SKM-1 treated with dmso at 0.1 percent for 144 hours (cell line): Measurements from ENCODE around the gene RAPGEF1.
A peak's percentile ranks its signal among the peaks of the same experiment; 100 is the strongest.

Experiments used
- DNase-seq: peaks from one replicate; lab custom pipeline; 2025; ENCODE audit not compliant: unreplicated experiment; lab: John Stamatoyannopoulos, UW

Gene RAPGEF1

GRCh38 chr9:131611586-131612315 is 128.1 kb downstream of the RAPGEF1 start:
- no peak for DNase-seq

DNA sequence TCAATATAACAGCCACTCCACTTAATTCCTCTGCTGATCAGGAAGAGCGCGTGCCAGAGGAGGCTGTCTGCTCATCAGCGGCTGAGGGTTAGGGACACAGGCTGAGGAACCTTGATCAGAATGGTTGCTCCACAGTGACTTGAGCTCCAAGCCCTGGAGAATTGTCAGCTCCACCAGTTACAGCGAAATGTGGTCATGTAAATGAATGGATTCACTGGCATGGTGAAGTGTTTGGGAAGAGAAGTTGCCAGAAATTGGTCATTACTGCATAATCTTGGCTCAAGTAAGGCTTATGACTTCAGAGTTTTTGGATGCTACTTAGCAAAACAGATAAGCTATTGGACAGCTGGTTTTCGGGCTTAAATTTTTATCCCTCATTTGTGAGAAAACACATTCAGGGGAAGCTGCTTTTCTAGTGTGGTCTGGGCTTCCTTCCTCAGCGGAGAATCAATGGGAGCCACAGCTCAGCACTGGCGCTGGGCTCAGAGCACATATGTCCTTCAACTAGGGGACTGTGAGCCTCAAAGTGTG is 129.6 kb downstream of the RAPGEF1 start:
- DNase-seq = no peak

- no peak for DNase-seq
Observed at GRCh38 chr9:131609099-131609830, 130.6 kb downstream of the RAPGEF1 start.

DNA sequence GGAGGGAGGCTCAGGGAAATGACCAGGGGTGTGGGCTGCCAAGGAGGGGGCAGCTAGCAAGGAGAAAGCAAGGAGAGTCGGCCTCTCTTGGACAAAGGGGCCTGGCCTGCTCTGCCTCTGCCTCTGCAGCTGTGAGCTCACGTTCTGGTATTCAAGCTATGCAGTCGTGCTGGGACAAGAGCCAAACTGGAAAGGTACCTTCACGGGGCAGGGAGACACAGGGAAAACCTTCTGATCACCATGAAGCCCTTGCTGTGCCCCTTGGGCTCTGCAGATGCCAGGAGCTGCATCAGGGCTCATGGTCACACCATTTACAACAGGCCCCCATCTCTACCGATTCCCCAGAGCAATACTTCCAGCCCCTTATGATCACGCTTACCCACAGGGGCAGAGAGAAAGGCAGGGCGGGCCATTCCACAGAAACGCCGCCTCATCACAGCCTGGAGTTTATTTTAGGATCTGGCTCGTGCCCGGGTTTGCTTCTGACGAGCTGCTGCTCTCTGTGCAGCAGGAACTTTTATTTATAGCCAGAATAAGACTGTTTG is 131.3 kb downstream of the RAPGEF1 start:
- no peak for DNase-seq

DNA sequence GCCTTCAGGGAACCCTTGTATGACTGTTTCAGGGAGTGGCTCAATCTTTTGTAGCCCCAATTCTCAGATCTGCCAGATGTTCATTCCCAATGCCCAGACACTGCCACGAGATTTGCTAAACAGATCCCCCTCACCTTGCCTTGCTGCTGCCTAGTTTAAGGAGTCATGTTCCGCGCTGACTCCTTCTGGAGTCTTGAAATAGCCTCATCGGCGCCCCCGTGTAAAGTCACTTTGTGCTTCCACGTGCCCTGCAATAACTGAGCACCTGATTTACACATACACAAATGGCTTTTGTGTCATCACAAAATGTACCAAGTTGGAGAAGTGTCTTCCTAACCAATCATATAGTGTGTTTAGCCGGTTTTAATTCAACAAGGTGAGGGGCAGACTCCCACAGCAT is 132.3 kb downstream of the RAPGEF1 start:
- DNase-seq = no peak

DNA sequence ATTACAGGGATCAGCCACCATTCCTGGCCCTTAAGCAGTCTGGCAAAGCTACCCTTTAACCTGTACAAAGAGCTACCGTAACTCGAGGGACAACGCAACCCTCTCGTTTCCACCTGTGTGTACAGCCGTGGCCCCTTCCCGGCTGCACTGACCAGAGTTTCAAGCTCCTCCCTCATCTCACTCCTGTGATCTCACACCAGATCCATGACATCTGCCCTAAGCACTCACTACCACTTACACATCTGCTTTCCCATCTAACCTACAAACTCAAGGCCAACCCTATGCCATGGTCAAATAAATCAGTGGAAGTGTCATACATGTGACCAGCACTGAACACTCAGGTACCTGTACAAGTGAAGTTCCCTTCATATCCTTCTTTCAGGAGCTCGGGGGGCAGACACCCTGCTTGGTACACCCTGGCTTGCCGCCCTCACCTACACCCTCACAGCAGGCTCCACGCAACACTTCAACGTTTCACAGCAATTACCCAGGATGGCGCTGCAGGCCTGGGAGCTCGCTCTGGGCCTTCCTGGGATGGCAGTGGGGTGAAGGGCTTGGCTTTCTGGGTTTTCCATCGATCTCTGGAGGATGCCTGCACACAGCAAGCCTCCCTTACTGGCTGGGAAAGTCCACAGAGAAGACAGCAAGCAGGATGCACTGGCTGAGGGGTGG is 132.8 kb downstream of the RAPGEF1 start:
- DNase-seq = no peak

GRCh38 chr9:131605770-131606590 is 133.9 kb downstream of the RAPGEF1 start:
- DNase-seq = no peak

- DNase-seq = no peak
Observed at GRCh38 chr9:131603711-131604439, 136.0 kb downstream of the RAPGEF1 start.

GRCh38 chr9:131603199-131603598 is 136.7 kb downstream of the RAPGEF1 start:
- DNase-seq = no peak

DNA sequence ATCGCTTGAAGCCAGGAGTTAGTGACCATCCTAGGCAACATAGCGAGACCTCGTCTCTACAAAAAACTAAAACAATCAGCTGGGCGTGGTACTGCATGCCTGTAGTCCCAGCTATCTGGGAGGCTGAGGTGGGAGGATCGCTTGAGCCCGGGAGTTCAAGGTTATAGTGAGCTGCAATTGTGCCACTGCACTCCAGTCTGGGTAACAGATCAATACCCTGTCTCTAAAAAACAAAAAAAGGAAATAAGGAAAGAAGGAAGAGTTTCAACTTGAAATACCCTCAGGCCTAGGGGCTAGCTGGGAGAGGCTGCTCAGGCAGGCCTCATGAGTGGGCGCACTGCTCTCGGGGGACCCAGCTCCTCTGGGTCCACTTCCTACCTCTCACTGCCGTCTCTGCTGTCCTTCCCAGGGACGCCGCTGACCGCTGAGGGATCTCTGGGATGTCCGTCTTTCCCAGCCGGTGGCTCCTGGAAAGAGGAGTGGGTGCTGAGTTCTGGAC is 138.1 kb downstream of the RAPGEF1 start:
- DNase-seq = no peak

GRCh38 chr9:131598121-131598520 is 141.8 kb downstream of the RAPGEF1 start:
- peak; percentile 97 for DNase-seq

GRCh38 chr9:131597246-131597645 is 142.6 kb downstream of the RAPGEF1 start:
- DNase-seq = no peak

DNA sequence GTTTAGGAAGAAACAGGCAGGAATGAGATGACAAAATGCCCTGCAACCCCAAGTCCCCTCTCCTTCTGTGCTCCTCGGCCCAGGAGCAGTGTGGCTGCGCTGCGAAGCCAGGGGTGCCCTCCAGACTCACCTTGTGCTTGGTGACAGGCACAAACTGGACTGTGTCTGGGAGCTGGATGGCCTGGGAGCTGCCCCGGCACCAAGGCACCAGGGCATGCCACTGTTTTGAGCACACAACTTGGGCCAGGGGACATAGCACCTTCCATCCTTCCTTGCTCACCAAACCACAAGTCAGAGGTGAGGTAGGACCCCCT is 143.5 kb downstream of the RAPGEF1 start:
- no peak for DNase-seq

DNA sequence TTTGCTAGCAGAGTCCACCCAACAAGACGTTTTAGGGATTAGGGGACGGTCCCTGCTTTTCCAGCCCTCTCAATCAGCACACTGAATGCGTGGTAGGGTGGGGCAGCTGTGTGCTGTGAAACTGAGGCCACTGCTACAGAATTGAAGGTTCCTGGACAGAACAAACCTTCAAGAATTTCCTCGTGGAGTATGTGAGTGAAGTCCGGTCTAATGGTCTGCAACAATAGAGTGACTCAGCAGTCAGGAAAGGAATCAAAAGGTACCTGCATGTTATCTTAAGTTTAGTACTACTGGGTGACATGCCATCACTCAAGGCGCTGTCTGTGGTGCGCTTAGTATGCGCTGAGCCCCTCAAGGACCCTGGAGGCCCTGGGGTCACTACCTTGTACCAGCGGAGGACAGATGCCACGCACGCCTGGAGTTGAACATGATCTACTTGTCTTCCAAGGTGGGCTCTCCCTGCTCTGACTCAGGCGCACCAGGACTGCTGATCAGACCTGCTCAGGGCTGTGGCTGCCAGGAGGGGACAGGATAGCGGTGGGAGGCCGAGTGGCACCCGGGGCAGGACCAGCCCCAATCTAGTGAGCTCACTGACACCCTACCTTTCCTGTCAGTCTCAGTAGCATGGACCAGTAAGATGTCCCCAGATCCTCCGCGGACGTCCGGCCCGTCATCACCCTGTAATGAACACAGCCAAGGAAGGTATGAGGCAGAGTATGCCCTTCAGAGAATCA is 144.0 kb downstream of the RAPGEF1 start:
- no peak for DNase-seq

DNA sequence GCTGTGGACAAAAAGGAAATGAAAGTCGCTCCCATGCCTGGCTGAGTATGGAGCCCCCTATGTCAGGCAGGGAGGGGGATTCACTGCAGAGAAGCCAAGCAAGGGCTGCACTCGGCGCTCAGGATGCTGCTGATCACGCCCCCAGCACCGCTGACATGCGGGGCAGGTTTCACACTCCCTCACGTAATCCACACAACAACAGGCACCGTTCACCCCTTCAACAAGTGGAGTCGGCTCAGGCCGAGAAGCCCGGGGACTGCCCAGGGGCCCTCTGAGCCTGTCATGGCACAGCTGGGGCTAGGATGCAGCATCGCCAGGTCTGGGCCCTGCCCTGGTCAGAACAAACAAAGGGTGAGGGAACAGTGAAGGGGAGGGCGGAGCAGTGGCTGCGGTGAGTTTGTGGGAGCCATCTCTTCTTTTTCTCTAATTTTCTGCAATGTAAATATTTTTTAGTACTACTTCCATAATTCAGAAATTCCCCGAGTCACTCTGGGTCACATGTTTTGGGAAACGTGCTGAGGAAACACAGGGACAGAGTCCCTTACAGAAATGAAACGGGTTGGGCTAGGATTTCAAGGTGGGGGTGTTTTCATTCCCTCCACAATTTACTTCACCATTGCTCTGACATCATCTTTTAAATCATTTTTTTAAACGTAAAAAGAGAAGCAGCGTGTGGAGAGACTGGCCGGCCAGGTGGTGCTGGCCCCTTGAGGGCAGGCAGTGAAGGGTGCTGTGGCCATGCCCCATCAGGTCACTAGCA is 144.8 kb downstream of the RAPGEF1 start:
- DNase-seq = no peak

GRCh38 chr9:131593936-131594665 is 145.8 kb downstream of the RAPGEF1 start:
- DNase-seq = no peak

DNA sequence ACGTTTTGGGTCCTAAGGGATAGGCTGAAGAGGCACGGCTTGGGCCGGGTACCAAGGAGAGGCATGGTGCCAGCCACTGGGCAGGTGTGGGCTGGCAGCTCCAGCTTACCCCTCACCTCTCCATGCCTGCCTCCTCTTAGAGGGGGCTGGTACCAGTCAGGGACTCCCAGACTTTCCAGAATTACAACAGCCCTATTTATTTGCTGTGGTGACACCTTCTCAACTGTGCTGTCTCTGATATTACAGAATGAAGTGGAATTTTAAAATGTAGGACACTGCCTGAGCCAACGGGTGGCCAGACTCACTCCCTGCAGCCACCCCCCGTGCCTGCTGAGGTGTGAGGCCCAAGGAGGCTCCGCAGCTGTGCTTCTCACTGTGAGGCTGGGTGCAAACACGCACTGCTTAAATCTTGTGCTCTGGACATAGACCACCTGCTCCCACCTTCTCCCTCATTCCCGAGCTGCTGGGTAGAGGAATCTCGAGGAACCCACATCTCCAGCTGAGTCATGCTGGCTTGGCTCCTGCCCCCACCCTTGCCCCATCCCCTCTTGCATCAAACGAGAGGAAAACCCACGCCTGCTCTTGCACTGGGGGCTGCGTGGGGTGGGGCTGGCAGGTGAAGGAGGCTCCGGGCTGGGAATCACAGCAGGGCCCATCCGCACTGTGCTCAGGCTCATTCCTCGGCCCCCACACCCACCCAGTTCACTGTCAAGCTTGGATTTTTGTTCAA is 146.6 kb downstream of the RAPGEF1 start:
- DNase-seq = no peak
